GM15510 (cell line): ENCODE measurements around the gene LLCFC1.

Experiments
- POLR2A ChIP-seq: IDR thresholded peaks from 3 replicates; pipeline ENCODE4 v1.6.1; 2011; ENCODE audit warnings: borderline replicate concordance; ENCODE audit not compliant: insufficient read length; ENCODE audit errors: extremely low read depth

LLCFC1 gene

DNA sequence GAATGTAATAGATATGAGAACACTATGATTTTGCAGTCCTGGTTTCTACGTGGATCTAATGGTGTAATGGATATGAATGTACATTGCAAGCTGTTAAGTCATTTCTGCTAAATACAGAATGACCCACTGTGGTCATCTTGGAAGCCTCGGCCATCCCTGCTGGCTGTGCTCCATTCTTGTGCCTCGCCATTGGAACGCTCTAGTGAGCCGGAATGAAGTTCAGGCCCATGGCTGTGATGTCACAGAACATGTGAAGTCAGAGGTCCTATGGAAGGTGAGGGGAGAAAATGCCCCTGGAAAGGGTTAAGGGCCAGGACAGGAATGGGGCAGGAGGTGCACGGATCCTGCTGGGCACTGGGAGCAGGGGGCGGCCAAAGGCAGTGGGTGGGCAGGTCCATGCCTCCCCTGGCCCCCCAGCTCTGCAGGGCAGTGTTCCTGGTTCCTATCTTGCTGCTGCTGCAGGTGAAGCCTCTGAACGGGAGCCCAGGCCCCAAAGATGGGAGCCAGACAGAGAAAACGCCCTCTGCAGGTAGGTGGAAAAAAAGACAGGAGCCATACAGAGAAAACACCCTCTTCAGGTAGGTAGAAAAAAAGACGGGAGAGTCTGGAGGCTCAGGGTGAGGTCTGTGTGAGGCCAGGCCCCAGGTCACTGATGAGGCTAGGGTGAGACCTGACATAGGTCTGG is at the start of gene LLCFC1:
TSS of gene LLCFC1 (plus strand) at position 259 of the 685 bp plus-strand sequence. CDS start at position 397, 138 bp downstream.
- no peak for TF ChIP-seq POLR2A

DNA sequence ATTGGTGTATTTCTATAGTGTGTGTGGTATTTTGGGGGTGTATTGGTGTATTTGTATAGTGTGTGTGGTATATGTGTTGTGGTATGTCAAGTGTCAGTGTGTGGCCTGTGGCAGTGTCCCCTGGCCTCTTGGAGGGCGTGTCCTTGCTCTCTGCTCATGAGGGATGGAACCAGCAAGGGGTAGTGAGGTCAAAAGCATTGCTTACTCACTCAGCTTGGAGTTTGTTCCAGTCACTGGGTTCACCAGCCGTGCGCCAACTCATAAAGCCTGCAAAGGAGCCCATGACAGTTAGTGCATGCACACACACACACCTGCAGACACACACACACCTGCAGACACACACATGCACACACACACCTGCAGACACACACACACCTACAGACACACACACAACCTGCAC is 49.5 kb upstream of the LLCFC1 start:
- no peak for TF ChIP-seq POLR2A

DNA sequence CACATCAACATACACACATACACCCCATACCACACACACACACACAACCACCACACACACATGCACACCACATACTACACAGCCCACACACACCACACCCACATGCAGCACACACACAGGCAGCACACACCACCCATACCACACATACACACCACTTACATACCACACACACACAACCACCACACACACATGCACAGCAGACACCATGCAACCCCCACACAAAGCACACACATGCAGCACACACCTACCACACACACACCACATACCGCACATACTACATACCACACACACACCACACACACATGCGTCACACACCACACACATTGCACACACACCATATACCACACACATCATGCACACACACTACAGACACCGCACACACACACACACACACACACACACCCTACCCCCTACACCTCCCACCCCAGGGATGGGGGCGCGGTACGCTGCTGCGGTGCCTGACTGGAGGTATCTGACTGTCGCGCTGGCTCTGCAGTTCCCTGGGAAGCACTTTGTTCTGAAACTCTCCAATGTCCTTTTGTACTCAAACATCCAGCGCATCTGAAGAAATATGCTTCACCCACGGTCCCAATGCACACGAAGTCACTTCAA is 48.3 kb upstream of the LLCFC1 start:
- TF ChIP-seq POLR2A, result no peak

DNA sequence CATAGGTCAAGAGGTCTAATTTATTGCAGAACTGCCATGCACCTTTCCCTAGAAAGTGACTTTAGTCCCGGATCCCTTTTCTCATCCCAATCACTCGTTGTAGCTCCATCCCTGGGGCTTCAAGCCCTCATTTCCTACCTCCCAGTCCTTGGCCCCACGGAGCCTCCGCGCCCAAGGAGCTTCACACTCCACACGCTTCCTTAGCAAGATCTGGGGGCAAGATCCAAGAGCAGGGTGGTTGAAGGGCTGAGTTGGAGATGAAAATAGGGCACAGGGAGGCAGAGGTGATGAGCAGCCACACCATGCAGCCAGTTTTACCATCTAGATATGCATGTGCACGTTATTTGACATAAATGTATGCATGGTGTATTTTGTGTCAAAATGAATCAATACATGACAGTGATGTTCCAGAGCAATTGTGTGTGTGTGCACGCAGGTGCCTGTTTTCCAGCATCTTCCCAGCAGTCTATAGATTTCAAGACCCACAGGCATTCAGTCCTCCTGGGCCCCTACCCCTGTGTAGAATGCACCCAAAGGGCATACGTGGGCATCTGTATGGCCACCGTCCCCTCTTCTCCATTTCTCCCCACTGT is 47.7 kb upstream of the LLCFC1 start:
- TF ChIP-seq POLR2A, result no peak

DNA sequence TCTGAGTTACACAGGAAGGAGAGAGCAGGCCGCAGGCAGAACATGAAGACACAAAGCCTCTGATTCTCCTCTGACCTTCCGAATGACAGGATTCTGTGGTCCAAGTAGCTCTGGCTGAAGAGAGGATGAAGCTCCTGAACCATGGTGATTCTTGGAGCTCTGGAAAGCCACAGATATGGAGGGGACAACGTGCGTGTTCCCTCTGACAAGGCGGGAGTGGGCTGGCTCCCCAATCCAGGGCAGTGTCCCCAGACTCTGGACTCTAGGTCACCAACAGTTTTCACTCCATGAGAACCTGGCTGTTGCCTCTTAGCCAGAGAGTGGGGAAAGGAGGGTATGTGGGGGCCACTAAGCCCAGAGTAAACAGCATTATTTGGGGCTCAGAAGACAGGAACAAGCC is 46.3 kb upstream of the LLCFC1 start:
- TF ChIP-seq POLR2A, result no peak

DNA sequence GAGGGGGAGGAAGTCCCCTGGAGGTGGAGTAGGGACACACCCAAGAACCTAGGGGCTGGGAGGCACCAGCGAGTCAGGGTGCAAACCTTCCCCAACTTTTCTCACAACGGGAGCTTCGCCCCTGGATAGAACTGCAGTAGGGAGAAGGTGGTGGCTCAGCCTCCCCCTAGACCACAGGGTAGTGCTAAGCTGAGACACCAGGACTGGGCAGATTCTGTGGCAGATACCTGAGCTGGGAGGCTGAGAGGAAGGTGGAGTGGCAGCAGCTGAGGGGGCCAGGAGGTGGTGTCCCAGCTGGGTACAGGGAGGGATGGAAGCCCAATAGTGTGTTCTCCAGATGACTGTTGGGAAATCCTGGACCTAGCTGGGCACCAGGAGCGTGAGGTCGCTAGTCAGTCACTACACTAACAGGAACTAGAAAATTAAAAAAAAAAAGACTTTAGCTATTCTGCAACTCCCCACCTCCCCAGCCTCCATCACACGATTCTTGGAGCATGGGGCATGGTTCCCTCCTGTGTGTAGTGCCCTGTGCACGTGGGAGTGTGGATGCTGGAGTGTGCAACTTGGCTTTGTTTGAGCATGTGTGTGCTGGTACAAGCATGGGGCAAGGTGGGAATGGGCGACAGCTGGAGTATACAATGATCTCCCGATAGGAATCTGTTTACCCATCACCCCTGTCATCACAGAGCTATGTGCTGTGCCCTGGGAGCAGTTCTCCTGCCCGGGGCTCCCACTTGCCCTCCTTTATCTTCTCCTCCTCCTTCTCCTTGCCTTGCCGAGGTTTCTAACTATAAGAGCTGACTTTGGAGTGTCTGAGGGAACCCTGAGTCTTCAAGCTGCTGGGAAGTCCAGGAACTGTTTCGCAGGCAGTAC is 44.9 kb upstream of the LLCFC1 start:
- TF ChIP-seq POLR2A, result no peak

DNA sequence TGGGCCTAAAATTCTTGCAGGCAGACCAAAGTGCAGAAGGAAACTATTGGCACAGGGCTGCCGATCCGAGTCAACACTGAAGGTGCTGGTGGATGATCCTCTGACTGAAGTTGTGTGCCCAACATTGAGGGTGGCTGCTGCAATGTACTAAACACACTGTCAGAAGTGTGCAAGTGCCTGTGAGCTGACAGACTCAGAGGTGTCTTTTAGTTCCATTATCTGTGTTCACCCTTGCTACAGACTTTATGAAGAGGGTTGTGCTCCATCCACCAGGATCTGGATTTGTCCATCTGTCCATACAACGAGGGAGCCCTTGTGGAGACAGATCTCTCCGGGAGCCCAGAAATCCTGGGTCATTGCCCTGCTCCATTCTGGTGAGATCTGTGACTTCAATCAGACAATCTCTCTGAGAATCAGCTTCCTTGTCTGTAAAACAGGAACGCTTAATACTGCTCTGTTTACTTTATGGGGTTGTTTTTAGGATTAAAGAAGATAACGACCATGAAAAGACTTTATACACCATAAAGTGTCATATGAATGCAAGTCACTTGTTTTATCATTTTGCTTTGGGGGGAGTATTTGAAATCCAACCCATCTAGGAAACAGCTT is 44.2 kb upstream of the LLCFC1 start:
- TF ChIP-seq POLR2A, result no peak

DNA sequence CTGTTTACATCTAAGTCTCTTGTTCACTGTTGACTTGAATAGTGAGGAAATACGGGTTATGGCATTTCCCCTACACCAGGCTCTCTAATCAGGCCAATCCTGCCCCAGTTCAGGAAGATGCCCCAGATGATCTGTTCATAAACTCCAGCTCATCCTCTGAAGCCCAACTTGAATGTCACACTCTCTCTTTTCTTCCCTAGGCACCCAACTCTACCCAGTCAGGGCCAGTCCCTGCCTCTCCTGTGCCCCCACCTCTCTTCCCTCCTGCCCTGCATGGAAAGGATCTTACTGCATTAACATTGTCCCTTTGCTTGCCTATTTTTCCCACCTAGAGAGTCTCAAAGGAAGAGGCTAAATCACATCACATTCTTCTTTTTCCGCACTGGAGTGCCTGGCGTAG is 43.1 kb upstream of the LLCFC1 start:
- TF ChIP-seq POLR2A, result no peak

DNA sequence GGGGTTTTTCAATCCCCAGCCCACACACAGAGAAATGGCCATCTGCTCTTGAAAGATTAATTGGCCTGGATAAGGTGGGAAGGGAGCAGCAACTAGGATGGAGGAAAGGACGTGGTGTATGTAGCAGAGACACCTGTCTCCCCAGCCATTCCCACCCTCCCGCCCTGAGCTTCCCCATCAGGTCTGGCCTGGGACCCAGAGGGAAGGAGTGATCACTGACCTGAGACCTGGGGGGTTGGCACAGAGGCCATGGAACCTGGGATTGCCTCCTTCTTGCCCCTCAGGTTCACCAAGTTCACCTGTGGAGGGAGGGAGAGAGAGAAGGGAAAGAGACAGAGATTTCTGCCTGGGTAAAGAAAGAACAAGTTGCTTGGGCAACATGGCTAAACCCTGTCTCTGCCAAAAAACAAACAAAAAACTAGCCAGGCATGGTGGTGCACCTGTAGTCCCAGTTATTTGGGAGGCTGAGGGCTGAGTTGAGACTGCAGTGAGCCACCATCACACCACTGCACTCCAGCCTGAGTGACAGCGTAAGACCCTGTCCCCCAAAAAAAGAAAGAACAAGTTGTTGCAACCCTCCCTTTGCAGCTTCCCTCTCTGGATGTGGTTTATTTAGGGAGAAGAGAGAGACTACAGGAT is 42.4 kb upstream of the LLCFC1 start:
- TF ChIP-seq POLR2A, result no peak

DNA sequence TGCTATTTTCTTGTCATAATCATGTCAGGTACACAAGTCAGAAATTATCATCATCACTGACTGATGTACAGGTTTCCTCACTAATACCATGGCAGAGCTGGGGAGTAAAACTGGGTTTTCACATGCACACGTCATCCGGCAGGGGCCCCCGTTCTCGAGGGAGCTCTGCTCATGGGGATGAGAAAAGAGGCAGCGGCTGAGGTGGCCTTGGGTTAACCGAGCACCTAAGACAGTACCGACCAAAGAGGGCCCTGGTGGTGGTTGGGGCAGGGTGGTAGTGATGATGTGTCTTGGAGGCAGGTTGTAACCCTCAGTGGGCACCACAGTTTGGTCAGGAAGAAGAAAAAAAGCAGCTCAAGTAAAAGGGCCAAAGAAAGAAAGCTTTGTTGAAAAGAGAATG is 41.6 kb upstream of the LLCFC1 start:
- no peak for TF ChIP-seq POLR2A

DNA sequence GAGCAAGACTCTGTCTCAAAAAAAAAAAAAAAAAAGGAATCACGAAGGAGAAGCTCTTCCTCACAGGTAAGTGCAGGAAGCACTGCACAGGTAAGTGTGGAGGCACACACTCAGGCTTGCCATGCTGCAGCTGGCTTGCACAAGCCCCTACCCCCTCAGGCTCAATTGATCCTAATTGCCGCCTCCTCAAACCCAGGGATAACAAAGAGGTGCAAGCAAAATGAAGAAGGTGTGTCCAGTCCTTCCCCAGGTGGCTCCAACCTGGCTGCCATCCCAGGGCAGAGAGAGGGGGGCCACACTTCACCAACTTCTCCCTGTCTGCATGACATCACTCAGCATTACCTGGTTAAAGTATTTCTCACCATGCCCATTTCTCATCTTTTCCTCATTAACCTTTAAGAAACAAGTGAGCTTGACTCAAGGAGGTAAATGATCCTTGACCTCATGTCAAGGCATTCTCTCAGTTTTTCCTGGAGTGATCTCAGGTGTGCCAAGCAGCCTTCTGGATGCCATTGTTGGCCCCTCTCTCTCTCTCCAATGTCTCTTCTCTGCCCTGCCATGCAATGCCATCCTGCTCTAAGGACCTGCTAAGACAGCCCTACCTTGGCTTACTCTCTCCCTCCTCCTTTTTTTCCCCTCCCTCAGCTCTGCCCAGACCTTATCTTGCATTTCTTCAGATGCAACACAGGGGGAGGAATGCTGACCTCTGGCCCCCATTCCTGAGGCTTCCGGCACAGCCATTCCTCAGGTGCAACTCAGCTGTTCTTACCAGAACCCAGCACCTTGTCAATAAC is 40.7 kb upstream of the LLCFC1 start:
- no peak for TF ChIP-seq POLR2A

DNA sequence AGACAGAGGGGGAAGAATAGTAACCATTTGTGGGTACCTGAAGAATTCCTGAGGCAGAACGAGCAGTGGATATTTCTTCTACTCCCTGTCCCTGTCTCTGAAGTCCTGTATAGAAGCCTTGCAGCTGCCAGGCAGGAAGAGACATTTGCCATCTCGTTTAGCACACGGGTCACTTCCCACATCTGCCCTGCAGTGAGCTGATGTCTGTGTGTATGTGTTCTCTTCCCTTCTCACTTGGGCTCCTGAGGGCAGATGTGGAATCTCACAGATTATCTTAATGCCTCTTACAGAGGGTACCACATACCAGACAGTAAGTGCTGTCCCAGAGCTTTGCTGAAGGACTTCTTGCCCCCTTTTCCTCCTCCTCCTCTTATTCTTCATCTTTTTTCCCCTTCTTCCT is 39.6 kb upstream of the LLCFC1 start:
- no peak for TF ChIP-seq POLR2A

DNA sequence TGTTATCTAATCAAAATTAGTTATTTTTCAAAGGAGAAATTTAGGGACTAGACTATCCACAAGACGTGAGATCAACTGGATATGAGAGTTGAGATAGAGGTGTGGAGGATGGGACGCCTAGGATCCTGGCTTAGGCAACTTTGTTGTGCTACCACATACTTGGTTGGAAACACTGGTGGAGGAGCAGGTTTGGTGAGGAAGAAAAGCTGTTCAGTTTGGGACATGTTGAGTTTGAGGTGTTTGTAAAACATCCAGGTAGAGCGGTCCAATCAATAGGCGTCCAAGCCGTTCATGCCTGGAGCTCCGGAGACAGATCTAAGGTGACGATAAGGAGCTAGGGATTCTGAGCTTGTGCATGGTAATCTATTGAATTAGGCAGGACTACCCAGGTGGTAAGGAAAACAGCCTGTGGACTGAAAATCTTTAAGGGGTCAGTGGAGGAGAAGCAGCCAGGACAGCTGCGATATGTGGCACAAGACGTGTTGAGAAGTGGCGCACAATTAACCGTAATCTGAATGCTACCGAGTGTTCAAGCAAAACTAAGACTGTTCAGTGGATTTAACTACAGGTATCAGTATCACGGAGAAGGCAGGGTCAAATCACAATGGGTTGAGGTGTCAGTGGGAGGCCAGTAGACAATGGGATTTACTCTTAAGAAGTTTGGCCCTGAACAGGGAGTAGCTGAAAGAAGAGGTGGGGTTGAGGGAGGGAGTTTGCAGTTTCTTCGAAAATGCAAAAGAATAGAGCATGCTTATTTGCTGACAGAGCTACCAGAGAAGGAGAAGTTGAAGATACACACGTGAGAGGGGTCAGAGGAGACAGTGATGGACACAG is 37.6 kb upstream of the LLCFC1 start:
- TF ChIP-seq POLR2A, result no peak
